ENCODE results near the gene TBC1D7.

- no peak for TF ChIP-seq EP300 (IDR thresholded peaks at IDR 0.05)
- TF ChIP-seq FOSL2 (IDR thresholded peaks at IDR 0.05) = no peak
- TF ChIP-seq FOSL2 (CRISPR knock-in tag; IDR thresholded peaks at IDR 0.05) = no peak
- TF ChIP-seq, protein P1, sequence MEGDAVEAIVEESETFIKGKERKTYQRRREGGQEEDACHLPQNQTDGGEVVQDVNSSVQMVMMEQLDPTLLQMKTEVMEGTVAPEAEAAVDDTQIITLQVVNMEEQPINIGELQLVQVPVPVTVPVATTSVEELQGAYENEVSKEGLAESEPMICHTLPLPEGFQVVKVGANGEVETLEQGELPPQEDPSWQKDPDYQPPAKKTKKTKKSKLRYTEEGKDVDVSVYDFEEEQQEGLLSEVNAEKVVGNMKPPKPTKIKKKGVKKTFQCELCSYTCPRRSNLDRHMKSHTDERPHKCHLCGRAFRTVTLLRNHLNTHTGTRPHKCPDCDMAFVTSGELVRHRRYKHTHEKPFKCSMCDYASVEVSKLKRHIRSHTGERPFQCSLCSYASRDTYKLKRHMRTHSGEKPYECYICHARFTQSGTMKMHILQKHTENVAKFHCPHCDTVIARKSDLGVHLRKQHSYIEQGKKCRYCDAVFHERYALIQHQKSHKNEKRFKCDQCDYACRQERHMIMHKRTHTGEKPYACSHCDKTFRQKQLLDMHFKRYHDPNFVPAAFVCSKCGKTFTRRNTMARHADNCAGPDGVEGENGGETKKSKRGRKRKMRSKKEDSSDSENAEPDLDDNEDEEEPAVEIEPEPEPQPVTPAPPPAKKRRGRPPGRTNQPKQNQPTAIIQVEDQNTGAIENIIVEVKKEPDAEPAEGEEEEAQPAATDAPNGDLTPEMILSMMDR (IDR thresholded peaks at IDR 0.05) = no peak
- TF ChIP-seq MAX (IDR thresholded peaks at IDR 0.05) = peak; percentile 59; the same call in 1 of the 2 replicates
- no peak for TF ChIP-seq HES2 (IDR thresholded peaks at IDR 0.05)
- no peak for TF ChIP-seq POLR2AphosphoS2 (conservative IDR thresholded peaks at IDR 0.05; ENCODE audit: low read length)
- TF ChIP-seq POLR2A (IDR thresholded peaks at IDR 0.05; ENCODE audit: low read length) = peak; percentile 78
- no peak for TF ChIP-seq SREBF2 (IDR thresholded peaks at IDR 0.05)
- TF ChIP-seq HDAC2 (IDR thresholded peaks at IDR 0.05) = no peak
- no peak for TF ChIP-seq CEBPB (IDR thresholded peaks at IDR 0.05)
- no peak for TF ChIP-seq EHMT2 (IDR thresholded peaks at IDR 0.05; ENCODE audit: low read depth)
- no peak for TF ChIP-seq HEYL (CRISPR knock-in tag; IDR thresholded peaks at IDR 0.05)
Observed at GRCh38 chr6:13328076-13328874, at the start of gene TBC1D7.

Measured in A549 (cell line).